Umbilical cord (tissue), 2 donors: ENCODE measurements around the gene PLA2G15. TPM values are rescaled to one million over a fixed set of nuclear protein-coding genes. Genes with fewer than 3 reads are reported as not detected.

Source experiments
- DNase-seq: peaks from one replicate; pipeline ENCODE4 v3.0.0-alpha.2; 2015; ENCODE audit warnings: low spot score
- total RNA-seq: library from RNA; depleted of rRNA; stranded (reverse); fragments of >200 nt; gene quantifications from one replicate; pipeline ENCODE4 v1.2.3, GENCODE V29; 2014; ENCODE audit warnings: low replicate concordance; ENCODE audit not compliant: insufficient read depth

Gene PLA2G15
- total RNA-seq, 1 donor from 2014 or later = 19.0 TPM

DNA sequence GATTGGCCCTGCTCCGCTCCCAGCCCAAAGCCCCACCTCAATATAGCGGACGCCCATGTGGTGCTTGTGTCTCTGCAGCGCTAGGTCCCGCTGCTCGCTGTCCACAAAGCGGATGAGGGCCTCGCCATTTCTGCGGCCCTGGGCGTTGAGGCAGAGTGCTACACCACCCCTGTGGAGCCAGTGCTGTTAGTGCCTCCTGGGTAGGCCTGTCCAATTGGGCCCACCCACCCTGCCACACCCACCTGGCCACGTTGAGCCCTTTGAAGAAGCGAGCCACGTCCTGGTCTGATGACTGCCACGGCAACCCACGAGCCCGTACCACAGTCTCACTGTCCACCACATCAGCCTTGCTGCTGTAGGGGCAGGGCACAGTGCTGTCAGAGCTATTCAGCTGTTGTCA lies 12.8 kb upstream of the PLA2G15 start:
- no peak for DNase-seq

DNA sequence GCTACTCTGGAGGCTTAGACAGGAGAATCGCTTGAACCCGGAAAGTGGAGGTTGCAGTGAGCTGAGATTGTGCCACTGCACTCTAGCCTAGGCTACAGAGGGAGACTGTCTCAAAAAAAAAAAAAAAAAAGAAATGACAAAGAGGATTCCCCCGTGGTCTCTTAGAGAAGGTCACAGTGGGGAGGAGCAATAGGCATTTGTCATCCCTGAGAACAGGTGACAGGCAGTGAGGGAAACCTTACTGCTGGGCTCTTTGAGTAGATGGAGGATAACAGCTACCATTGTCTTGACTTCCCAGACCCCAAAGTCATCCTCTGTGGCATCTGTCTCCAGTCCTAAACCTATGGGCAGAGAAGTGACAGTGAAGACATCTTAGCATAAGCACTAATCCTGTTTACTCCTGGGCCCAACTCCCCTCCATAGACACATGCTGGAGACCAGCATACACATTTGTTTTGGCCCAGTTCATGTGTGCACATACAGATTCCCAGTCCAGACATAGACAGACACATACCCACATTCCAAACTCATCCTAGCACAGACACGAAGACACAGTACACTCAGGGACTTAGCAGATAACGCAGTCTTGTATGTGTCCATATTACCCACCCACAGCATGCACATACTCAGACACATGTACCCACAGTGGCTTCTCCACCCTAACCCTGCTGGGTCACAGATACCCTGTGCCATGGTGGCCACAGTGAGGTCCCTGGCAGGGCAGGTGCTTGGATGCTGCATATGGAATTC lies 11.9 kb upstream of the PLA2G15 start:
- DNase-seq = no peak

DNA sequence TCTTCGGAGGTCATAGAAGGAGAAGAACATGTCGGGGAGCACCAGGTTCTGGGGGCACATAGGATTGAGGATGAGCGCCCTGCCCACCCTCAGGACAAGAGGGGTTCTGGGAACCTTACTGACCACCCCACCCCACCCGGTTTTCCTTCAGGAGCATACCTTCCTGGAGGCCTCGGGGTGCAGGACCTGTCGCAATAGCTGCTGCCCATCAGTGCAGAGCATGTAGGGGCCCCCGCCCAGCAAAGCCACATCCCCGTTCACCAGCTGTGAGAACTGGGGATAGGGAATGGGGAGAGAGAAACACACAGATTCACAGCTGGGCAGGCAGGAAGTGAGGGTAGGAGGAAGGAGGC lies 11.4 kb upstream of the PLA2G15 start:
- no peak for DNase-seq

DNA sequence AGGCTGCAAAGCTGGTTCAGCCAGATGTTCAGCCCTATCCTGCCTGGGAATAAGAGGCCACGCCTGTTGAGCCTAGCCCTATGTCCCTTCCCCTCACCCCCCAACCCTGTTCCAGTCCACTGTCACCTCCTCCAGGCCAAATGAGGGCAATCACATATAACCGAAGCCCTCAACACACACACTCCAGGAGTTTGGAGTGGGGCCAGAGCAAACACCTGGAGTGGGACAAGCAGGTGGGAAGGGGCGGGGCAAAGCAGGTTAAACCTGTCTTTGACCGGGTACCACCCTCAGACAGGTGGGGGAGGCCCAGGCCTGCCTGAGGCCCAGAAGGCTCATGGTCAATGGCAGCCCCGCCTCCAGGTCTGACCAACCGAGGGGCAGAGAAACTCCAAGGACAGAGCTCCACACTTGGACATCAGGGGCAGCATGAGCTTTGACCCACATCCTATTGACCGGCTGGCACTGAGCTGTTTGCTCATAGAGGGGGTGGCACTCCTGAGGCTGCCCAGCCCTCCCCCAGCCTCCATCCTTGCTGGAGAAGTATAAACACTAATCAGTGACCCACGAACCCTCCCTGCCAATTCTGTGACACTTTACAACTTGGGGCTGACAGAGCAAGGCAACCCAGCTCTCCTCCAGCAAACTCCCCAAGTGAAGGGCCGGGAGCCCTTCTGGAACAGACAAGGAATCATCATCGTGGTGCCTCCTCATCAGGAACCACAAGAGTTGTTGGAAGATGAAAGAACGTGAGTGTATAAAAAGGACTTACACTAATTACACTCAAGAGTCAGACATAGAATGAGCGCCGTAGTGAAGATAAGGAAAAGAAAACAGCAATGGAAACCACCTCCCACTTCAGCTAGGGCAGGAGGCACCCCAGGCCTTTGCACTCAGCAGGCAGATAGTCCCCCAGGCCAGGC lies 10.7 kb upstream of the PLA2G15 start:
- DNase-seq = peak; percentile 56

DNA sequence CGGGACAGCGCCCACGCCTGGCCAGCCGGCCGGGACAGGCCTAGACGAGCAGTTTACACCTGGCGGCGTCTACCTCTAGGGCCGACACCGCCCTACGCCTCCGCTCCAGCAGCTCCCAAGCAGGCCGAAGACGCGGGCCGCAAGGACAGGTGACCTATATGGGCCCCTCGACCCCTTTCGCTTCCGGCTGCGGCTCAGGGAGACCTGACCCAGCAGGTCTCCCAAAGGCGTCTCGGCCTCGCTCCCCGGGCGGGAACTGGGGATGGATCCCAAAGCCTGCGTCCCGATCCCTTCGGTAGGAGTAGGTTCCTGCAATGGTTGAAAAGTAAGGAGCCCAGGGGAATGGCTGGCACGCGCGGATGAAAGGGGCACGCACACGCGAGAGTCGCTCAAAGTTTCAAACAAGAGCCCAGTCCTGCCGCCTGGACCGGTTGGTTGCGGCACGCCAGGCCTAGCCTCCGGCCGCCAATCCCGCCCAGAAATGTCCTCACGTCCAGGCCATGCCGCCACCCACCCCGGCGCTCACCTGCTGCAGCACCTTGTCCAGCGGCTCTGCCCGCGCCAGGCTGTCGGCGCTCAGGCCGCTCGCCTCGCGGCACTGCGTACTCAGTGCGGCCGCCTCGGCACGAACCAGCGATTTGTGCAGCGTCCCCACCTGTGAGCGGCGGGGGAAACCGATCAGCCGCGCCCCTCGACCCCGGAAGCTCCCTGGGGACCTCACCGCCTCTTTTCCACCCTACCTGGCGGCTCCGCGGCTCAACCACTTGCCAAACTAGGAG lies 9.9 kb upstream of the PLA2G15 start:
- no peak for DNase-seq

DNA sequence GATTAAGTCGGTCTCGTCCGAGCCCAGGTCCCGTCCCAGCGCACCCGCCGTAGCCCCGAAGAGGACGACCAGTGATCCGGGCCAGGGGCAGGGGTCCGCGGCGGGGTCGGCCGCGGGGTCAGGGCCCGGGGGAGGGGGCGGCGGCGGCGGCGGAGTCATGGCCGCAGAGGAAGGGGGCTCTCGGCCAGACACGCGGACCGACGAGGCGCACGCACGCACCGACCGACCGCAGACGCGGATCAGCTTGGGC lies 9.4 kb upstream of the PLA2G15 start, which contains the start of gene ESRP2:
Gene ESRP2 (minus strand): TSS at position 241 of the 250 bp plus-strand sequence. CDS start 82 bp downstream, at position 159.
- DNase-seq = no peak

DNA sequence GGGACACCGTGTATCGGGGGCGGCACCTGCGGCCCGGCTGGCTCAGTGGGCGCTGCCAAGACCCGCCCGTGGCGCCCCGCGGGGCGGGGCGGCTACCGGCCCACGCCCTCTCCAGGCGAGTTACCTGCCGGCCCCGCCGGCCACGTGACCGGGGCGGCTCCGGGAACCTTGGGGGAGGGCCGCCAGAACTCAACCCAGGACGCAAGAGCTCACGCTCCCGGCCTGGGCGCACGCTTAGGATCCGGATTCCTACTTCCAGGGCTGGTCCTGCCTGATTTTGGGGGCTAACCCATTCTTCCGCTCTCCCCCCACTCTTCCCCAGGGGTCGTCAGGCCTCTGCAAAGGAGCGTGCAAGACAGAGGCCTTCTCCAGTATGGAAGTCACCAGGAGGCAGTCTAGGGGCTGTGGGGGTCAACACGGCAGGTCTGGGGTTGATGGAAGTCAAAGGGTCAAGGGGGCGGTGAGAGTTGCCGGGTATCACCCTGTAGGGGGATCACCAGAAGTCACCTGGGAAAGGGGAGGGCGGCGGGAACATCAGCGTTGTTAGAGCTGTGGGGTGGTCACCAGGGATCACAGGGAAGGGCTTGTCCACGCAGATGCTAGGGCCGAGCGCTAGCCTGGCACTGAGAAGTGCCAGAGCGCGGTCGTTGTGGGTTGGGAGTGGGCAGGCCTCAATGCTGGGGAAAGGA lies 8.9 kb upstream of the PLA2G15 start:
- DNase-seq = peak; percentile 53

DNA sequence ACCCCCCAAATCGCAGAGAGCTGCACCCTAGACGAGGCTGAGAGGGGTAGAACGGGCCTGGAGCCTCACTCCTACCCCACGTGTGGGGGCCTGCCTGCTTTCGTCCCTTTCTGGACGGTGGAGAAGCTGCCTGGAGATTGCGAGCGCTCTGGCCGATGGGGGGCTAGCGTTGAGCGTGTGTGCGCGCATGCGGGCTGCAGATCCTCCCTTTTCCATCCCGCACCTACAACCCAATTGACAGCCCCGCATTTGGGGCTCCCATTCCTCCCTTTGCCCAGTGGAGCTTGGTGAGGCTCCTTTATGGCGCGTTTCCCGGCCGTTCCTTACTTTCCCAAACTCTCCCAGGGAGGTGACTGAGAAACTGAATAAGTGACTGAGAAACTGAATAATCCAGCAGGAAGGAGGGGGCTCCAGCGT lies 8.3 kb upstream of the PLA2G15 start:
- DNase-seq = no peak

DNA sequence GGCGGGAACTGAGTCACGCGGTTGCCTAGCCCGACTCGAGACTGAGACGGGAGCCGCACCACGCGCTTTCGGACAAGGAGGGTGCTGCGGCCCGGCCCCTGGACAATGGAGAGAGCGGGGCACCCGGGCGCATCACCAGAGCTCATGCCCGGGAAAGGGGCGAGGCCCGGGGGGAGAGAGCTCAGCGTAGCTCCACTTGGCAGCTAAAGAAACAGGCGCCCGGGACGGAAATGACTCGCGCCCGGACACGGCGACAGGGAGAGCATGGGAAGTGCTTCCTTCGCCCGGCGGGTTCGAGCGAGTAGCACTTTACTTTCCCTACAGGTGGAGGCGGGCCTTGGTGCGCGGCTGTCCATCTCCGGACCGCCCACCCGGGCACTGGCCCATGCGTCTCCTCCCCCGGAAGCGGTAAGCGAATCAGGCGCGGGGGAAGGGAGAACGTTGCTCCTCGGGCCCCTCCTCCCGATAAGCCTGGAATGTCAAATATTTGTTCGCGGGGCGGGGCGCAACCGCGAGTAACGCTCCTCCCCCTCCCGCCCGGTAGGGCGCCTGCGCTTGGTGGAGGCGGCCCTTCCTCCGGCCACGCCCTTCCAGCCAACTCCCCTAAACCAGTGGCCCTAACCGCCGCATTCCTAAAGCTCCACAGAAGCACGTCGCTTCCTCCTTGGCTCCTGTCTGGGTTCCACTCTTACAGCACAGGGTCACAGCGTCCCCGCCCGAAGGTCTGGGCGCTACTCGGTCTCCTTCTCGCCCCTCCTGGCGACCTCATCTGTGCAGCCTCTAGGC lies 7.7 kb upstream of the PLA2G15 start:
- DNase-seq = peak; percentile 99

DNA sequence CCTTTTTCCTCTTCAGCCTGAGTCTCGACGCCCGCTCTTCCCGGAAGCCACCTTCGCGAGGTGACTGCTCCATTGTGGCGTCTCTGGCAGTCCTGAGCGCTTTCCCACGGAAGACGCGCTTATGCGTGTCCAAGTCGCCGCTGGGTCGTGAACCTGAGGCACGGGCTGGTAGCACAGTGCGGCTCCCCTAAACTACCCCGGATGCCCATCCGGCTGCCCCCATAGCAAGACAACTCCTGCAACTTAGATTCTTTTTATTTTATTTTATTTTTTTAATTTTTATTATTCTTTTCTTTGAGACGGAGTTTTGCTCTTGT lies 7.2 kb upstream of the PLA2G15 start:
- DNase-seq = no peak

DNA sequence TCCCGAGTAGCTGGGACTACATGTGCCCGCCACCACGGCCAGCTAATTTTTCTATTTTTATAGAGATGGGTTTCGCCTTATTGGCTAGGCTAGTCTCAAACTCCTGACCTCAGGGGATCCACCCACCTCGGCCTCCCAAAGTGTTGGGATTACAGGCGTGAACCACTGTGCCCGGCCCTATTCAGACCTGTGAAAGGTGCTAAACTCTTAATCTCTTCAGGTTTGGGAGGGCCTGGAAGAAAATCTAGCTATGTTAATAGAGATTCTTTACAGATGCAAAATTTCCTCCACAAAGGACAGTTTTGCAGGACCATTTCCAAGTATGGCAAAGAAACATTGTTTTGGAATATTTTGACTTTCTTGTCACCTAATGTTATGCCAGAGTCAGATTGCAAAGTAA lies 3.1 kb upstream of the PLA2G15 start:
- no peak for DNase-seq

DNA sequence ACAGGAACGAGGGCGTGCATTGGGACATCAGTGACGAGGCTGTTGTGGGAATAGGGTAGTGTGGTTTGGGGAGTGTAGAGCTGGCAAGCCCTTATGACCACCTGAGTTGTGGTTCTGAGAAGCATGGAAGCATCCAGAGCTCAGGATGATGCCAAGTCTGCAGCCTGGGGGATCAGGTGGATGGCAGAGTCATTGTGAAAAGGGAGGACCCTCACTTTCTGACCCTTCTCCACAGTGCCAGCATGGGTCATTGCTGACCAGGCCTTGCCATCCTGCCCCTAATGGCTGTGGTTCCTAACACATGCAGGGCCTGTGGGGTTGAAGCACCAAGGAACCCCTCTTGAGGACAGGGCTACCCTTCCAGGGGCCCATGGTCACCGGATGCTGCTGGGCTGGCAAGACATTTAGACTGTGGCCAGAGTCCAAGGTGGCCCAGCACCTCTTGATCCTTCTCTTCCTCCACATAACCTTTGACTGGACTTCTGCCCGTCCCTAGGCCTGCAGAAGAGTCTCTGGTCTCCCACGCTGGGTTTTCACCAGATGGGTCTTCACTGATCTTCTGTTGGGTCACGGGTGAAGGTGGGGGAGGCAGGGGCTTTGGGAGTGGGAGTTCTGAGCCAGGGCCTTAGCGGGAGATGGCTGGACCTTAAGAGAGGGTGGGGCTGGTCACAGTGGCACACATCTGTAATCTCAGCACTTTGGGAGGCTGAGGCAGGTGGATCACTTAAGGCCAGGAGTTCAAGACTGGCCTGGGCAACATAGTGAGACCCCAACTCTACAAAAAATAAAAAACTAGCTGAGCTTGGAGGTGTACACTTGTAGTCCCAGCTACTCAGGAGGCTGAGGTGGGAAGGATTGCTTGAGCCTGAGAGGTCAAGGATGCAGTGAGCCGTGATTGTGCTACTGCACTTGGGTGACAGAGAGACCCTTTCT lies 2.0 kb upstream of the PLA2G15 start:
- no peak for DNase-seq

DNA sequence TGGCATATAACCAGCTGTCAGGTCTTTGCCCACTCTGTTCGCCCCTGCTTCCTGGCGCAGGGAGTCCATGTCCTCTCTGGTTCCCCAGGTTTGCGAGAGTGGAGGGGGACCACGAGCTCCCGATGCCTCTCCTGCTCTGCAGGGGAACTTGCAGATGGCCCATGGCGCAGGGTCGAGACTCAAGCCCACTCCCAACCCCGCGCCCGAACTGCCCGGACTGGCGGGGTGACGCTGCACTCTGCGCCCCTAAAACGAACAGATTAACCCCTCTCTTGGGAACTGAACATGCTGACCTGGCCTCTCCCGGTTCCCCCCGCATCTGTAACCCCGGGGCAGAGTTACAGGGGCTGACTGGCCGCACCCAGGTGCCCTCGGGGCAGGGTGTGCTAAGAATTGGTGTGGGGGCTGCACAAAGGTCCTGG lies 681 bp upstream of the PLA2G15 start:
- no peak for DNase-seq

DNA sequence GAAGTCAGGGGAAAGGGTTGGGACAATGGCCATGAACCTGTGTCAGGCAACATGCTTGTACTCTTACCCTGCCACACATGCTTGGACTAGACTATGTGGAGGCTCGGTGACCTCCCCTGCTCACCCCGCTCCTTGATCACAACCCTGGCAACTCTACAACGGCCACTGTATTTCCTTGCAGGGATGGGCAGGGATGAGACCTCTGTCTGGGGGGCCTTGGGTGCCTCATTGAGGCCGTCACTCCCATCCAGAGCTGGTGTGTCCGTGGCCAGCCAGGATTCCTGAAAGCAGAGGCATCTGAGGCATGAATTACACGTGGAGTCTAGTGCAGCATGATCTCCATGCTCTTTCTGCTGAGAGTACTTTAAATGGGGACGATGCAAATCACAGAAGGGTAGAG lies 948 bp downstream of the PLA2G15 start:
- no peak for DNase-seq

DNA sequence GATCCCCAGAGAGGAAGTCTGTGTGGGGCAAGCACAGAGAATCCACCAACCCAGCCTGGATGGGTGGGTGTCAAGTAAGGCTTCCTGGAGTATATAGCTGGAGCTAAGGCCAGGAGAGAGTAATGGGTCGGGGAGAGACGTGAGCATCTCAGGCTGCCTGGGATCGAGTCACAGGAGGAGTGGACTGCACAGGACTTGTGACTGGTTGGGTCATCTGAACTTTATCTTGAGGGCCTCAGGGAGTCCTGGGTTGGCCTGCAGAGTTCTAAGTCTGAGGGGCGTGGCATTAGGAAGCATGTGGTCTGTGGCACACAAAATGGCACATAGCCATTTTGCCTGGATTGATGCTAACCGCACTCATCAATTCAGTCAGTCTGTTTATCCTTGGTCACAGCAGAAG lies 1.5 kb downstream of the PLA2G15 start:
- no peak for DNase-seq

DNA sequence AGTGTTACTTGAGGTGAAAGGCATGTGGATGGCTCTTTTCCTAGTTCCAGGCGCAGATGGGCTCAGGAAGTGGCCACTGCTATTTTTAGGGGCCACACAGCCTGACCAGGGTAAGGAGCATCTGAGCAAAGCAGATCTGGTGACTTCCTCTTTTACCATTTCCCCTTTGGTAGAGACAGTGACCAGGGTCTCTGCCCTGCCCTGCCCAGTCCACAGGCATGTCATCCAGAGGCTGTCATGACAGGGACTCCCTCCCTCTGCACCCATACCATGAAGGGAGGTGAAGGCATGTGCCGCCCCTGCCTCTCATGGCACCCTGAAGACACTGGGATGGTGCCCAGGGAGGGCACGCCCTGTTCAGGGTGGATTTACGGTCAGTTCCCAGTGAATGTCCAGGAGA lies 2.2 kb downstream of the PLA2G15 start:
- DNase-seq = peak; percentile 36

DNA sequence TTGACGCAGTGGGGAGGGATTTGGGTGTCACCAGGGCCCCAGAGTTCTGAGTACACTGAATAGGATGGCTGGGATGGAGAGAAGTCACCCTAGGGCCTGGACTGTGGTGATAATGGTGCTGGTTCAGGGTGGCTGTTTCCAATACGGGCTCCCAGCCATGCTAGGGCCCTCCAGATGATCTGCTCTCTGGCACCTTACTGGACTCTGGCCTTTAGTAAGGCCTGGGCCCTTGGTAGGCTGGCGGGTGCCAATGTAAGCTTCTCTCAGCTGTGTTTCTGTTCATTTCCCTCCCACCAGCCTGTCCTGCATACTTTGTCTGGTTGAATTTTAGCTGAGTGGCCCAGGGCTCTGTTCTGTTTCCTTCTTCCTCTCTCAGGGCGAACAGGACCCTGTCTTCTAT lies 2.8 kb downstream of the PLA2G15 start:
- no peak for DNase-seq

DNA sequence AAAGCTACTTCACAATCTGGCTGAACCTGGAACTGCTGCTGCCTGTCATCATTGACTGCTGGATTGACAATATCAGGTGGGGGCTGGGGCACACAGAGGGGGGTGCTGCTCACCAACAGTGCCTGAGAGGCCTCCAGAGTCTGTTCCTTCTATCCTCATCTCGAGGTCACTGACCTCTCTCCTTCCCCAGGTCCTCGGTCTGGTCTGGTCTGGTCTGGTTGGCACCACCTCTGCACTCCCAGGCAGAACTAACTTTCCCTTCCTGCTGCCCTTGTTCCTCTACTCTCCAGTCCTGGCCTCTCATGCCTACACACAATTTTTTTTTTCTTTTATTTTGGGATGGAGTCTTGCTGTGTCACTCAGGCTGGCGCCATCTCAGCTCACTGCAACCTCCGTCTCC lies 4.2 kb downstream of the PLA2G15 start:
- no peak for DNase-seq

DNA sequence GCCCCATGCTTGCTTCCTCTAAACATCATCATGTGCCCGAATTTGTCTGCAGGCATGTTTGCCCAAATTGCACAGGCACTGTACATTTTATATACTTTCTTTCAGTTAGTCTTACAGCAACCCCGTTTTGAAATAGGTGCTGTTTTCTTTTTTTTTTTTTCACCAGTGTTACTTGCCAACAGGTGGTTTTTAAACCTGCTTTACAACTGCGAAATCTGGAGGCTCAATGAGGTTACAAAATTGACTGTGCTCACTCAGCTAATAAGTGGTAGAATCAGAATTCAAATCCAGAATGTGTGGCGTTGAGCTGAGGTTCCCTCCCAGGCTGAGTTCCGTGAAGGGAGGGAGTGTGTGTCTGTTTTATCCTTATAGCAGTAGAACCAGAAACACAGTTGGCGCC lies 5.8 kb downstream of the PLA2G15 start:
- no peak for DNase-seq

DNA sequence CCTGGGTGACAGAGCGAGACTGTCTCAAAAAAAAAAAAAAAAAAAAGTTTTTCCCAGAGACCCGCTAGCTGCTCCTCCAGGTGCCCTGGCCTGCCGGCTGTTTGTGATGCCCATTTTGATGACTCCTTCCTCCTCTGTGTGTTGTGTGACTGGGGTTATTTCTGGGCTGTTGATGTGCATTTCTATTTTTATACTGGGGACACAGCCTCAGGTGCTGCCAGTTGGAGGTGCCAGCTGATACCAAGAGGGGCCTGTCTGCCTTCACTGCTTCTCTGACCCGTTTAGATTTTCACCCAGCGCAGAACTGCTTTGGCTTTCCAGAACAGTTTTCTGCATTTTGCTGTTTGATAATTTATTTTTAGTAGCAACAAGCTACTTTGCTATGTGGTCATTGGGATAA lies 6.7 kb downstream of the PLA2G15 start:
- no peak for DNase-seq
